NCI-H460 (cell line): ENCODE measurements around the gene TARM1. TPM values are rescaled to one million over a fixed set of nuclear protein-coding genes. Genes with fewer than 3 reads are reported as not detected.

Experiments
- DNase-seq: peaks from one replicate; pipeline ENCODE4 v3.0.0-alpha.2; 2016; ENCODE audit warnings: low read depth; ENCODE audit errors: extremely low read depth
- small RNA-seq, 2 experiments: library from RNA; depleted of rRNA; stranded (forward); fragments of <200 nt; gene quantifications; one replicate each; pipeline ENCODE3, GENCODE V24; 2014
- total RNA-seq: library from RNA; depleted of rRNA; stranded (reverse); fragments of >200 nt; shearing (Covaris generic); gene quantifications from 2 replicates; pipeline ENCODE4 v1.2.3, GENCODE V29; 2014; rRNA removed

TARM1 gene
- total RNA-seq, 1 experiment from 2014 or later = not detected

- DNase-seq = no peak
These were observed 45.7 kb downstream of the TARM1 start for GRCh38 chr19:54035215-54036178.

- DNase-seq = no peak
These were observed 50.1 kb downstream of the TARM1 start for GRCh38 chr19:54030895-54031586.

DNA sequence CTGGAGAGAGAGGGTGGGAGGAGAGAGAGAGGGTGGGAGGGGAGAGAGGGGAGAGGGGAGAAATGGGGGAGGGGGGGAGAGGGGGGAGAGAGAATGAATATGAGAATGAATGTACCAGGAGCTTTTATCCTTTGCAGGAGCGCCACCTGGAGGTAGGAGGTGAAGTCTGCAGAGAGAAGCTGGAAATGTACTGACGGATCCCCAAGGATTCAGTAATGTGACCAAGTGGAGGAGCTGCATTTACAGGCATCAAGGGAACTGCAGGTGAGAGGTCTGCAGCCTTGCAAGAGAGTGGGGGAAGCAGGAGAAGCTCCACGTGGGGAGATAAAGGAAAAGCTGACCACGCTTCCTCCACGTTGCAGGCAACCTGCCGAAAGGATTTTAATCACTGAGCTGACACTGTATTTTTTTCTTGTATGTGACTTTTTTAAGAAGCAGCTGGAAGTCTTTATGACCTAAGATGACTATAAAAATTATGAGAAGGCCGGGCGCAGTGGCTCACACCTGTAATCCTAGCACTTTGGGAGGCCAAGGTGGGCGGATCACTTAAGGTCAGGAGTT, 51.2 kb downstream of the TARM1 start:
- peak; percentile 67 for DNase-seq

- no peak for DNase-seq
These were observed 51.9 kb downstream of the TARM1 start for GRCh38 chr19:54029301-54029700.

GRCh38 chr19:54026656-54027055, 54.5 kb downstream of the TARM1 start:
- no peak for DNase-seq

DNA sequence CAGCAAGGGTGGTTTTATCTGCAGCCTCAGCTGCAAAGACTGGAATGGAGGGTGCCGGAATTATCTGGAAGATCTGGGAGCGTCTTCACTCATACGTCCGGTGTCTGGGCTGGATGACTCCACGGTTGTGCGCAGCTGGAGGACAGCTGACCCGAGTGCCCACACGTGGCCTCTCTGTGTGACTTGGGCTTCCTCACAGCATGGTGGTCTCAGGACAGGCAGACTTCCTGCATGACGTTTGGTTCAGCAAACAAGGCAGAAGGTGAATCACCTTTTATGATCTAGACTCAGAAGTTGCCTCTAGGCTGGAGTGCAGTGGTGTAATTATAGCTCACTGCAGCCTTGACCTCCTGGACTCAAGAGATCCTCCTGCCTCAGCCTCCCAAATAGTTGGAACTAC, 56.5 kb downstream of the TARM1 start:
- DNase-seq = no peak

DNA sequence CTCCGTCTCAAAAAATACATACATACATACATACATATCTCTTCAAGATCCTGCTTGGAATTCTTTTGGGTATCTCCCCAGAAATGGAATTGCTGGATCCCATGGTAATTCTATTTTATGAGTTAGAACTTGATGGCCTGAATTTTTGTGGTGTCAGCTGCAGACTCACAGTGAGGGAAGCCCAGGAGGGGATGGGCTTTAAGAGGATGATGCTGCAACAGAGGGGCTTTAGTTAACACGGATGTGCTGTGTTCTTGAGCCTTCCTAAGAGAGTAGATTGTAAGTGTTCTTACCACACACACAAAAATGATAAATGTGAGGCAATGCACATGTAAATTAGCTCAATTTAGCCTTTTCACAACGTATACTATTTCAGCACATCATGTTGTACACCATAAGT, 58.0 kb downstream of the TARM1 start:
- DNase-seq = no peak

GRCh38 chr19:54021932-54022331, 59.2 kb downstream of the TARM1 start:
- no peak for DNase-seq

GRCh38 chr19:54021363-54021762, 59.8 kb downstream of the TARM1 start:
- no peak for DNase-seq

Small RNAs within 50 kb of the gene (small RNA-seq; reads per million reads assigned to genes)
- 0 reads per million in 2 experiments for gene AC012314.20

Other genes with a start within 250 kb of the TARM1 start
- 38.6 and 49.5 TPM in 2 replicates for gene MYADM, start 213.5 kb downstream of the TARM1 start, total RNA-seq
- 0.20 TPM in 1 of 2 replicates, not detected in the other for gene PRKCG, start 199.2 kb downstream of the TARM1 start, total RNA-seq
- gene CACNG7, start 172.1 kb downstream of the TARM1 start, total RNA-seq = not detected in 2 replicates
- gene CACNG8, start 118.4 kb downstream of the TARM1 start, total RNA-seq = 0.58 and 0.84 TPM in 2 replicates
- gene CACNG6, start 89.7 kb downstream of the TARM1 start, total RNA-seq = 4.6 and 4.9 TPM in 2 replicates
- gene VSTM1, start 17.5 kb downstream of the TARM1 start, total RNA-seq = not detected in 2 replicates
- gene OSCAR, start 19.4 kb upstream of the TARM1 start, total RNA-seq = 0.22 and 0.32 TPM in 2 replicates
- gene NDUFA3, start 21.5 kb upstream of the TARM1 start, total RNA-seq = 31.8 and 38.6 TPM in 2 replicates
- gene TFPT, start 34.3 kb upstream of the TARM1 start, total RNA-seq = 8.3 and 10.2 TPM in 2 replicates
- gene PRPF31, start 34.4 kb upstream of the TARM1 start, total RNA-seq = 28.5 and 34.1 TPM in 2 replicates
- 12.3 and 19.2 TPM in 2 replicates for gene CNOT3, start 56.4 kb upstream of the TARM1 start, total RNA-seq
- 7.7 and 8.2 TPM in 2 replicates for gene LENG1, start 78.4 kb upstream of the TARM1 start, total RNA-seq
- gene TMC4, start 91.8 kb upstream of the TARM1 start, total RNA-seq = 0.30 and 0.63 TPM in 2 replicates
- gene MBOAT7, start 108.2 kb upstream of the TARM1 start, total RNA-seq = 27.5 and 28.9 TPM in 2 replicates
- gene TSEN34, start 109.9 kb upstream of the TARM1 start, total RNA-seq = 27.3 and 38.4 TPM in 2 replicates
- 2,109 and 2,437 TPM in 2 replicates for gene RPS9, start 119.5 kb upstream of the TARM1 start, total RNA-seq
- not detected in 2 replicates for gene LILRB3, start 141.6 kb upstream of the TARM1 start, total RNA-seq
- not detected in 2 replicates for gene LILRA6, start 161.4 kb upstream of the TARM1 start, total RNA-seq
- gene LILRB5, start 175.9 kb upstream of the TARM1 start, total RNA-seq = not detected in 2 replicates
- not detected in 2 replicates for gene LILRB2, start 199.7 kb upstream of the TARM1 start, total RNA-seq
- gene LILRA5, start 231.8 kb upstream of the TARM1 start, total RNA-seq = not detected in 2 replicates